Measurements from ENCODE around the gene BCAS3.

The BCAS3 gene

GRCh38 chr17:61251939-61252865 is 574.6 kb downstream of the BCAS3 start:
- TF ChIP-seq TSHZ2 (CRISPR knock-in tag; IDR thresholded peaks at IDR 0.05) (0 out of 2 replicates have a peak, but pooled peaks have one; percentile 18), ZNF565 (CRISPR knock-in tag; conservative IDR thresholded peaks at IDR 0.05; ENCODE audit: low read depth) (no peak), ISL1 (CRISPR knock-in tag; IDR thresholded peaks at IDR 0.05) (peak; percentile 94), ZFP3 (CRISPR knock-in tag; IDR thresholded peaks at IDR 0.05) (peak; percentile 75; the same call in 1 of the 2 replicates), PPARA (CRISPR knock-in tag; IDR thresholded peaks at IDR 0.05; ENCODE audit: borderline replicate concordance) (no peak), ARNTL (CRISPR knock-in tag; IDR thresholded peaks at IDR 0.05; ENCODE audit: borderline replicate concordance, low read depth) (peak; percentile 38; the same call in 1 of the 2 replicates), ZC3H10 (CRISPR knock-in tag; IDR thresholded peaks at IDR 0.05) (0 out of 2 replicates have a peak, but pooled peaks have one; percentile 32), SNAI2 (CRISPR knock-in tag; IDR thresholded peaks at IDR 0.05) (0 out of 2 replicates have a peak, but pooled peaks have one; percentile 24), CSRNP3 (CRISPR knock-in tag; IDR thresholded peaks at IDR 0.05) (peak; percentile 51; the same call in 1 of the 2 replicates), ZNF8 (CRISPR knock-in tag; IDR thresholded peaks at IDR 0.05) (no peak), GLIS3 (CRISPR knock-in tag; IDR thresholded peaks at IDR 0.05) (no peak), TOX (CRISPR knock-in tag; IDR thresholded peaks at IDR 0.05; ENCODE audit: borderline replicate concordance) (peak; percentile 94), PATZ1 (CRISPR knock-in tag; IDR thresholded peaks at IDR 0.05; ENCODE audit: borderline replicate concordance) (peak; percentile 94), CSDC2 (CRISPR knock-in tag; IDR thresholded peaks at IDR 0.05) (peak; percentile 41; the same call in 1 of the 2 replicates)
- peak; percentile 85 for ATAC-seq

GRCh38 chr17:61253362-61253761 is 575.7 kb downstream of the BCAS3 start:
- TF ChIP-seq CSRNP3 (CRISPR knock-in tag; IDR thresholded peaks at IDR 0.05): no peak
- no peak for TF ChIP-seq TSHZ2 (CRISPR knock-in tag; IDR thresholded peaks at IDR 0.05)
- no peak for TF ChIP-seq ARNTL (CRISPR knock-in tag; IDR thresholded peaks at IDR 0.05; ENCODE audit: borderline replicate concordance, low read depth)
- no peak for TF ChIP-seq CREB5 (CRISPR knock-in tag; IDR thresholded peaks at IDR 0.05; ENCODE audit: low read depth)
- no peak for TF ChIP-seq ESRRG (CRISPR knock-in tag; IDR thresholded peaks at IDR 0.05)
- TF ChIP-seq RARB (CRISPR knock-in tag; IDR thresholded peaks at IDR 0.05): no peak
- no peak for ATAC-seq
